Pancreas (tissue), 10 donors: ENCODE data around the gene CYGB. TPM values are rescaled to one million over a fixed set of nuclear protein-coding genes. Genes with fewer than 3 reads are reported as not detected.
A peak's percentile ranks its signal among the peaks of the same experiment; 100 is the strongest.
"Not testable (repeated sequence)": the region's sequence is repeated elsewhere in the genome, so short reads cannot be mapped to it uniquely, and the experiment has no call there.

Experiments used
- ATAC-seq, 4 donors: fragments of 200-7000 bp; cut with Tn5 transposase; one replicate each; pipeline versions ENCODE4 v1.8.0 to v1.9.1; 2020; ENCODE audit warnings: mild to moderate bottlenecking in 4 of 4, moderate library complexity in 4 of 4
- DNase-seq, 6 donors: peaks; one replicate each; pipeline ENCODE4 v3.0.0-alpha.2; 2020
- FAIRE-seq: peaks from 2 replicates; lab custom pipeline; 2012; peaks lifted over from hg19 to GRCh38; lab: Jason Lieb, UNC
- H3K27ac ChIP-seq, 4 donors: fragments of 200-600 bp; sonication (generic); 1 replicate in 3 of 4; 2 replicates in 1 of 4; pipeline versions ENCODE4 v1.5.0 to v1.8.0; 2020
- H3K27me3 ChIP-seq, 4 donors: fragments of 200-600 bp; one replicate each; pipeline ENCODE4 v1.8.0; 2021
- H3K36me3 ChIP-seq, 3 donors: fragments of 200-600 bp; sonication (generic) in 1 of 3; one replicate each; pipeline versions ENCODE4 v1.5.0 to v1.8.0; 2020 to 2021
- H3K4me1 ChIP-seq, 3 donors: fragments of 200-600 bp; one replicate each; pipeline ENCODE4 v1.8.0; 2021
- H3K4me3 ChIP-seq, 4 donors: fragments of 200-600 bp; sonication (generic) in 2 of 4; one replicate each; pipeline versions ENCODE4 v1.5.0 to v1.8.0; 2020 to 2021
- H3K9me3 ChIP-seq, 4 donors: fragments of 200-600 bp; one replicate each; pipeline ENCODE4 v1.8.0; 2021
- WGBS, 2 donors: extraction: QIAGEN DNeasy Blood & Tissue Kit; methylation state at CpG; one replicate each; pipeline ENCODE4 v1.1.7; 2013; 5-methylcytosine and 5-hydroxymethylcytosine counted together
- intact Hi-C, 3 donors: fragments of 100-400 bp; cut with DNase I; formaldehyde crosslinking; loops; one replicate each; pipeline versions ENCODE4 v1.11.1 to v1.14.2; 2022
- polyA plus RNA-seq, 2 donors: library from polyadenylated mRNA; stranded (reverse); fragments of 200-250 nt; gene quantifications; one replicate each; pipeline ENCODE4 v1.2.3, GENCODE V29; 2013
- total RNA-seq, 6 donors: library from RNA; stranded (reverse); fragmentation: NEBNext Ultra II Directional in 4 of 6; extraction: Animal tissue kit (Norgen Biotek cat#: 25700) in 4 of 6; gene quantifications; one replicate each; pipeline versions ENCODE4 v1.2.1 to v1.2.4, GENCODE V29; 2021 to 2023
- TF ChIP-seq, protein P1 (sequence below), 4 donors: fragments of 200-600 bp; sonication (generic) in 3 of 4; IDR thresholded peaks; one replicate each; pipeline versions ENCODE4 v1.5.0 to v1.8.0; 2021; ENCODE audit warnings: antibody characterized with exemption in 4 of 4
- donor health status: healthy with polysubstance abuse.
- donor health status: DM: no; HTN: no; CAD: no; lungs with moderate emphysema.
- donor health status: DM: no; HTN: no; CAD: no.
- donor health status: control.
- donor health status: control.
- donor health status: Bipolar disorder and iron deficiency.
- donor health status: DM: yes; HTN: yes; CAD: no.
- donor health status: DM: no; HTN: no; CAD: no.
- donor health status: DM: no; HTN: no; CAD: no.
- donor health status: DM: yes; HTN: yes; CAD: no.

CYGB gene
- total and polyA plus RNA-seq, 8 donors, result 2.6 to 15.7 (median 8.2) TPM

- H3K4me3 ChIP-seq, result no peak overlapping the region
- H3K27me3 ChIP-seq, result no peaks in the 10 kb centered on the region
- DNase-seq, result no peak
- no peak for ATAC-seq
- WGBS, 2 donors, result 61 to 62% methylated on average over 7 of the region's 7 CpGs
- peak overlapping the region in 3 of 4 donors; percentile 28 to 59 (median 58) for H3K27ac ChIP-seq
- FAIRE-seq, result no peak
- no peaks in the 10 kb centered on the region for H3K9me3 ChIP-seq
- peaks cover 3 to 24% (median 8%) of the 10 kb centered on the region in 3 donors for H3K36me3 ChIP-seq
- peaks cover 7 to 45% (median 23%) of the 10 kb centered on the region in 3 donors for H3K4me1 ChIP-seq
- TF ChIP-seq, protein P1, sequence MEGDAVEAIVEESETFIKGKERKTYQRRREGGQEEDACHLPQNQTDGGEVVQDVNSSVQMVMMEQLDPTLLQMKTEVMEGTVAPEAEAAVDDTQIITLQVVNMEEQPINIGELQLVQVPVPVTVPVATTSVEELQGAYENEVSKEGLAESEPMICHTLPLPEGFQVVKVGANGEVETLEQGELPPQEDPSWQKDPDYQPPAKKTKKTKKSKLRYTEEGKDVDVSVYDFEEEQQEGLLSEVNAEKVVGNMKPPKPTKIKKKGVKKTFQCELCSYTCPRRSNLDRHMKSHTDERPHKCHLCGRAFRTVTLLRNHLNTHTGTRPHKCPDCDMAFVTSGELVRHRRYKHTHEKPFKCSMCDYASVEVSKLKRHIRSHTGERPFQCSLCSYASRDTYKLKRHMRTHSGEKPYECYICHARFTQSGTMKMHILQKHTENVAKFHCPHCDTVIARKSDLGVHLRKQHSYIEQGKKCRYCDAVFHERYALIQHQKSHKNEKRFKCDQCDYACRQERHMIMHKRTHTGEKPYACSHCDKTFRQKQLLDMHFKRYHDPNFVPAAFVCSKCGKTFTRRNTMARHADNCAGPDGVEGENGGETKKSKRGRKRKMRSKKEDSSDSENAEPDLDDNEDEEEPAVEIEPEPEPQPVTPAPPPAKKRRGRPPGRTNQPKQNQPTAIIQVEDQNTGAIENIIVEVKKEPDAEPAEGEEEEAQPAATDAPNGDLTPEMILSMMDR (IDR thresholded peaks at IDR 0.05), result no peak
- intact Hi-C loops, result no loop called here
Measured at GRCh38 chr17:76561332-76561731, 23.8 kb upstream of the CYGB start.

DNA sequence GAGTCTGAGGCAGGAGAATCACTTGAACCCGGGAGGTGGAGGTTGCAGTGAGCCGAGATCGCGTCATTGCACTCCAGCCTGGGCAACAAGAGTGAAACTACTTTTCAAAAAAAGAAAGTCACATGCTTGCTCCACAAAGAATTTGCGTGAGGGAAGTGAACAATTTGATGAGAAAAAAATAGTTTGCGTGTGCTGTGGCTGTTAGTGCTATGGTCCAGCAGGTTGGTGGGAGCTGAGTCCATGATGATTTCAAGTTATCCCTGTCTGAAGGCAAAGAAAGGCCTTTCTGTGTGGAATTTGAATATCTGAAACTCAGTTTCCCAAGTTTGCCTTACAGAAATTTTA, 23.3 kb upstream of the CYGB start:
- Histone ChIP-seq H3K4me3 (no peak overlapping the region), H3K27ac (peak overlapping the region in 3 of 4 donors; percentile 28 to 59 (median 58)), H3K4me1 (peaks cover 7 to 45% (median 23%) of the 10 kb centered on the region in 3 donors), H3K36me3 (peaks cover 3 to 24% (median 8%) of the 10 kb centered on the region in 3 donors), H3K9me3 (no peaks in the 10 kb centered on the region), H3K27me3 (no peaks in the 10 kb centered on the region)
- TF ChIP-seq, protein P1 (IDR thresholded peaks at IDR 0.05), result no peak
- FAIRE-seq (no peak), DNase-seq (no peak), ATAC-seq (no peak)
- intact Hi-C loops, result no loop called here
- whole genome bisulfite sequencing, 2 donors, result 85 to 86% methylated on average over 6 of the region's 6 CpGs

DNA sequence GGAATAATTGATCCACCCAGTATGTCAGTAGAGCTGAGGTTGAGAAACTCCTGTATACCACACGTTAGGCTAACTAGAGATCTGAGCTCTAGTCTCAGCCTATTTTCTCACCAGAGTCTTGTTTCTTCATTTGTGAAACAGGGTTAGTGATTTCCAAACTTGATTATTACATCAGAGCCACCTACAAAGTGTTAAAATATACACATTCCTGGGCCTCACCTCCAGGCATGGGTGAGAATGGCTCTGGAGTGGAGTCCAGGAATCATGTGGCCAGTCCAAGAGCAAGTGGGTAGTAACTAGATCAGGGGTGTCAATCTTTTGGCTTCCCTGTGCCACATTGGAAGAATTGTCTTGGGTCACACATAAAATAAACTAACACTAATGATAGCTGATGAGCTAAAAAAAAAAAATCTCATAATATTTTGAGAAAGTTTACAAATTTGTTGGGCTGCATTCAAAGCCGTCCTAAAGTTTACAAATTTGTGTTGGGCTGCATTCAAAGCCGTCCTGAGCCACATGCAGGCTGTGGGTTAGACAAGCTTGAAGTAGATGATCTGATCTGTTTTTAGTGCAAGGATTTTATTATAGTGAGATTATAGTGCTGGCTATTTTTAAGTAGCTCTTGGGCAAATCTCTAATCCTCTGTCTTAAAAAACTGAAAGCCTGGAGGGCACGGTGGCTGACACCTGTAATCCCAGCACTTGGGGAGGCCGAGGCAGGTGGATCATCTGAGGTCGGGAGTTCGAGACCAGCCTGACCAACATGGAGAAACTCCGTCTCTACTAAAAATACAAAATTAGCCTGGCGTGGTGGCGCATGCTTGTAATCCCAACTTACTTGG, 22.7 kb upstream of the CYGB start:
- peak overlapping the region in 1 of 4 donors; percentile 89 for H3K4me3 ChIP-seq
- no peaks in the 10 kb centered on the region for H3K27me3 ChIP-seq
- ATAC-seq (no peak), FAIRE-seq (no peak), DNase-seq (no peak)
- 90% methylated on average over 10 of the region's 10 CpGs for WGBS, 2 donors
- H3K27ac ChIP-seq, result peak overlapping the region in 3 of 4 donors; percentile 28 to 59 (median 58)
- no peaks in the 10 kb centered on the region for H3K9me3 ChIP-seq
- intact Hi-C loops, result no loop called here
- H3K4me1 ChIP-seq, result peaks cover 7 to 45% (median 23%) of the 10 kb centered on the region in 3 donors
- TF ChIP-seq, protein P1 (IDR thresholded peaks at IDR 0.05), result no peak
- peaks cover 3 to 19% (median 4%) of the 10 kb centered on the region in 3 donors for H3K36me3 ChIP-seq

GRCh38 chr17:76559460-76559859, 22.0 kb upstream of the CYGB start:
- peaks cover 0 to 14% (median 4%) of the 10 kb centered on the region in 3 donors for H3K36me3 ChIP-seq
- FAIRE-seq, H3K9me3 ChIP-seq, DNase-seq, ATAC-seq, H3K27me3 ChIP-seq, intact Hi-C loops: not testable (repeated sequence)
- H3K27ac ChIP-seq, result peak overlapping the region in 1 of 4 donors; percentile 18
- peak overlapping the region in 1 of 4 donors; percentile 89 for H3K4me3 ChIP-seq
- 71 to 72% methylated on average over 7 of the region's 7 CpGs for WGBS, 2 donors
- peaks cover 7 to 43% (median 23%) of the 10 kb centered on the region in 3 donors for H3K4me1 ChIP-seq

DNA sequence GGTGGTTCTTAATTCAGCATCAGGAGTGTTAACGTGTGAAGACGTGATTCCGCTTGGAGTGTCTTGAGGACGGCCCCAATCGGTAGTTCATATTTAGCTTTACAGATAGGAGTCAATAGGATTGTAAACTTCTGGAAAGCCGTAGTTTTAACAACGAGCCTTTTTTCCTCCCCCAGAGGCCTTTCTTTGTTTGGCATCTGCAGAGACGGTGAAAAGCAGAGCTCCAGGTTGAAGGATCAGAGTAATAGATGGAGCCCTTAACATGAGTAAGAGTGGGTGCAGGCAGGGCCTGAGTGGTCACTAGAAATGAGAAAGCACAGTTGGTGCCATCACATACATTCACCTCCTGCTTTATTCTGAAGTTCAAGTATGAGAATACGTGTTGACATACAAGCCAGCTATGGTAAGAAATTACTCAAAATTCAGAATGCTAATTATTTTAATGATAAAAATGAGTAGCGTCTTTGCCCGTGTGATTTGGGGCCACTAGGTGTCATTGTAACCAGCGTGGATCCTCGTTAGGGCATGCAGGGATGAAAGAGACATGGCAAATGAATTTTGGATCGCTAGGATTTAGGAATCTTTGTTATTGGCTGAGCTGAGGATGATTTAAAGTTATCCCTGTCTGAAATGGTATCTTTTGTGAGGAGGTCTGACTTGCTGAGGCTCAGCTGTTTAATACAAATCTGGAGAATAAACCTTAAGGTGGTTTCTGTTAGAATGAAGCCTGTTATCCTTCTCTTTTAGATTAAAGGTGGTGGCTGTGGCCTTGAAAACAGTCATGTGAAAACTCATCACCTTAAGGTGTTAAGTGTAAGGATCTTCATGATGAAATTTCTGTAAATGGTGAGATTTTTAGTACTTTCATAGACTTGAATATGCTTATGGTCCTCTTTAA, 20.9 kb upstream of the CYGB start:
- DNase-seq (no peak), ATAC-seq (peak; percentile 26 to 54 (median 30))

More for the DNA sequence above, 20.9 kb upstream of the CYGB start:
- Histone ChIP-seq H3K36me3 (peaks cover 0 to 6% (median 4%) of the 10 kb centered on the region in 3 donors), H3K9me3 (no peaks in the 10 kb centered on the region), H3K27me3 (no peaks in the 10 kb centered on the region), H3K4me3 (peak overlapping the region; percentile 42 to 89 (median 52)), H3K4me1 (peaks cover 7 to 43% (median 23%) of the 10 kb centered on the region in 3 donors), H3K27ac (peak overlapping the region in 3 of 4 donors; percentile 72 to 95 (median 92))
- TF ChIP-seq, protein P1 (IDR thresholded peaks at IDR 0.05), result peak in 1 of 4 donors; percentile 28
- intact Hi-C loops, result no loop called here
- WGBS, 2 donors, result 1 to 2% methylated on average over 14 of the region's 14 CpGs
- no peak for FAIRE-seq
